Panc1 (cell line): Measurements from ENCODE around the gene ZNF547. TPM values are rescaled to one million over a fixed set of nuclear protein-coding genes. Genes with fewer than 3 reads are reported as not detected.
A peak's percentile ranks its signal among the peaks of the same experiment; 100 is the strongest.

Source experiments
- ATAC-seq: fragments of 200-7000 bp; cut with Tn5 transposase; 2 replicates; pipeline ENCODE4 v1.9.1; 2020; ENCODE audit warnings: mild to moderate bottlenecking, moderate library complexity
- BruUV-seq: library from RNA; stranded (reverse); fragments of 400-500 nt; replicated peaks from 2 replicates; lab custom pipeline; 2021; lab: Mats Ljungman, UMichigan
- CTCF ChIA-PET: fragments of 300-600 bp; sonication (Branson Sonifier 250); formaldehyde crosslinking; loops from one replicate; lab custom pipeline; 2022; ENCODE audit warnings: antibody characterized with exemption; lab: Charles Lee
- POLR2A ChIA-PET: fragments of 300-600 bp; sonication (Branson Sonifier 250); formaldehyde crosslinking; loops from one replicate; lab custom pipeline; 2022; ENCODE audit warnings: antibody characterized with exemption; lab: Charles Lee
- DNase-seq: peaks from one replicate; pipeline ENCODE4 v3.0.0-alpha.2; 2010; ENCODE audit warnings: low read depth, low spot score
- H3K27ac ChIP-seq: 2 replicates; pipeline ENCODE4 v1.5.1; 2011; ENCODE audit warnings: mild to moderate bottlenecking, low read length, inconsistent platforms
- H3K27me3 ChIP-seq: fragments of 200-500 bp; sonication (Bioruptor generic); 2 replicates; pipeline ENCODE4 v1.6.0; 2014; ENCODE audit warnings: low read length, inconsistent platforms; ENCODE audit not compliant: control insufficient read depth, insufficient read depth
- H3K36me3 ChIP-seq: fragments of 200-500 bp; sonication (Bioruptor generic); 2 replicates; pipeline ENCODE4 v1.5.1; 2014; ENCODE audit warnings: inconsistent platforms, mild to moderate bottlenecking, low read length, moderate library complexity; ENCODE audit not compliant: control insufficient read depth, insufficient read depth
- H3K4me1 ChIP-seq: 2 replicates; pipeline ENCODE4 v1.5.1; 2011; ENCODE audit warnings: inconsistent platforms, mild to moderate bottlenecking, low read length, moderate library complexity; ENCODE audit not compliant: control insufficient read depth, insufficient read depth
- H3K4me3 ChIP-seq, 2 experiments: 2 replicates each; pipeline ENCODE4 v1.5.1; 2011 to 2012; ENCODE audit warnings: low read depth in 2 of 2, low read length in 2 of 2, mild to moderate bottlenecking in 2 of 2, inconsistent platforms in 1 of 2, moderate library complexity in 1 of 2
- H3K9me3 ChIP-seq: fragments of 200-500 bp; sonication (Bioruptor generic); 2 replicates; pipeline ENCODE4 v1.5.1; 2014; ENCODE audit warnings: low read depth, mild to moderate bottlenecking, inconsistent platforms, low read length, moderate library complexity; ENCODE audit not compliant: control insufficient read depth, insufficient read depth
- CTCF ChIP-seq: fragments of 450-650 bp; IDR thresholded peaks from 2 replicates; pipeline ENCODE4 v1.5.1; 2017; ENCODE audit warnings: mild to moderate bottlenecking
- POLR2AphosphoS5 ChIP-seq: IDR thresholded peaks from 2 replicates; pipeline ENCODE4 v1.6.1; 2012; ENCODE audit warnings: mild to moderate bottlenecking, low read depth, low read length, moderate library complexity
- REST ChIP-seq, 2 experiments: IDR thresholded peaks; 2 replicates each; pipeline ENCODE4 v1.6.1; 2011 to 2012; ENCODE audit warnings: low read depth in 2 of 2, control low read depth in 1 of 2, low read length in 1 of 2, mild to moderate bottlenecking in 1 of 2, moderate library complexity in 1 of 2; ENCODE audit not compliant: insufficient read depth in 1 of 2
- SIN3A ChIP-seq: IDR thresholded peaks from 2 replicates; pipeline ENCODE4 v1.6.1; 2012; ENCODE audit warnings: low read depth, mild to moderate bottlenecking, low read length, moderate library complexity, borderline replicate concordance; ENCODE audit not compliant: insufficient read depth
- TCF7L2 ChIP-seq: IDR thresholded peaks from 2 replicates; pipeline ENCODE4 v1.6.1; 2011; ENCODE audit warnings: mild to moderate bottlenecking, low read depth, low read length, inconsistent platforms
- in situ Hi-C: cut with HindIII; loops from 2 replicates; pipeline ENCODE4 v1.10.0; 2016; ENCODE audit warnings: low sequenced_read_pairs, low pct_unique_long_range_greater_than_20kb
- intact Hi-C: fragments of 100-400 bp; cut with micrococcal nuclease; formaldehyde crosslinking; loops from one replicate; pipeline ENCODE4 v1.10.0; 2022; ENCODE audit not compliant: unreplicated experiment
- total RNA-seq: library from RNA; stranded (reverse); gene quantifications from one replicate; pipeline ENCODE4 v1.2.1, GENCODE V29; 2021; ENCODE audit not compliant: unreplicated experiment

ZNF547 gene
- total RNA-seq, 1 experiment from 2014 or later: 4.1 TPM

- no peak overlapping the region for H3K27ac ChIP-seq
- peaks cover 45% of the 10 kb centered on the region for H3K9me3 ChIP-seq
- intact Hi-C loops (no loop called here), in situ Hi-C loops (no loop called here)
- no peaks in the 10 kb centered on the region for H3K36me3 ChIP-seq
- no peaks in the 10 kb centered on the region for H3K4me1 ChIP-seq
- POLR2A ChIA-PET: no interaction called here
- ATAC-seq: no peak
- H3K4me3 ChIP-seq: no peak overlapping the region
- no peaks in the 10 kb centered on the region for H3K27me3 ChIP-seq
- no peak for TF ChIP-seq POLR2AphosphoS5
- no peak for TF ChIP-seq SIN3A
- no peak for TF ChIP-seq TCF7L2
- no peak for TF ChIP-seq REST (IDR thresholded peaks at IDR 0.05; ENCODE audit: insufficient read depth in 1 of 2, low read depth in 2 of 2, low read length in 1 of 2)
- TF ChIP-seq CTCF: no peak
- no peak for DNase-seq
- CTCF ChIA-PET: no interaction called here
- BruUV-seq: TSS peak; percentile 35
These were observed 14.3 kb downstream of the ZNF547 start for GRCh38 chr19:57377498-57378146.

GRCh38 chr19:57380923-57381322 is 17.6 kb downstream of the ZNF547 start:
- BruUV-seq: no TSS peak

More at GRCh38 chr19:57380923-57381322, 17.6 kb downstream of the ZNF547 start:
- H3K4me3 ChIP-seq: no peak overlapping the region
- POLR2A ChIA-PET: interaction anchor here (0.5 to 0.6 kb wide), 2 partner anchors 54 to 482 kb away, joined by 3 read pairs; no protein-coding TSS in a partner anchor
- H3K4me1 ChIP-seq: no peaks in the 10 kb centered on the region
- no peak for DNase-seq
- ATAC-seq: no peak
- CTCF ChIA-PET: no interaction called here
- H3K36me3 ChIP-seq: no peaks in the 10 kb centered on the region
- intact Hi-C loops: no loop called here
- H3K27me3 ChIP-seq: no peaks in the 10 kb centered on the region
- H3K9me3 ChIP-seq: peaks cover 38% of the 10 kb centered on the region
- in situ Hi-C loops: no loop called here
- TF ChIP-seq SIN3A (no peak), REST (IDR thresholded peaks at IDR 0.05; ENCODE audit: insufficient read depth in 1 of 2, low read depth in 2 of 2, low read length in 1 of 2) (no peak), CTCF (no peak), POLR2AphosphoS5 (no peak), TCF7L2 (no peak)
- H3K27ac ChIP-seq: no peak overlapping the region
